Sigmoid colon (tissue), 4 donors: Measurements from ENCODE around the gene MRTFA.

Experiments used
- CTCF ChIP-seq, 4 experiments: fragments of 450-650 bp in 3 of 4; fragments of 200-600 bp in 1 of 4; IDR thresholded peaks; one replicate each; pipeline ENCODE4 v1.5.1; 2016 to 2019; ENCODE audit warnings: antibody characterized with exemption in 4 of 4, mild to moderate bottlenecking in 3 of 4, moderate library complexity in 2 of 4
- POLR2AphosphoS5 ChIP-seq, 4 donors: sonication (generic); formaldehyde crosslinking; IDR thresholded peaks; one replicate each; pipeline ENCODE4 v1.6.1; 2017; ENCODE audit warnings: antibody characterized with exemption in 4 of 4

- TF ChIP-seq CTCF (IDR thresholded peaks at IDR 0.05) (no peak), POLR2AphosphoS5 (IDR thresholded peaks at IDR 0.05) (no peak)
These were observed 209.8 kb downstream of the MRTFA start for GRCh38 chr22:40426594-40427333.
